ENCODE data around the gene AMBN.

The AMBN gene

GRCh38 chr4:70613306-70614183 is 21.5 kb downstream of the AMBN start:
- Histone ChIP-seq H3K27ac (no peak overlapping the region), H3K27me3 (no peaks in the 10 kb centered on the region), H3K4me1 (peaks cover 0 to 9% (median 0%) of the 10 kb centered on the region in 4 donors), H3K4me3 (peak overlapping the region; percentile 13 to 43), H3K36me3 (no peaks in the 10 kb centered on the region), H3K9me3 (no peaks in the 10 kb centered on the region)
- intact Hi-C loops (cut with DNase I; ENCODE audit: low total_unique reads): no loop called here
- no peak for DNase-seq
- no peak for TF ChIP-seq CTCF (IDR thresholded peaks at IDR 0.05)

- Histone ChIP-seq H3K27ac (no peak overlapping the region), H3K36me3 (no peaks in the 10 kb centered on the region), H3K27me3 (no peaks in the 10 kb centered on the region), H3K9me3 (no peaks in the 10 kb centered on the region), H3K4me1 (peaks cover 0 to 9% (median 0%) of the 10 kb centered on the region in 4 donors), H3K4me3 (peak overlapping the region; percentile 13 to 43)
- no peak for DNase-seq
- TF ChIP-seq CTCF (IDR thresholded peaks at IDR 0.05): no peak
- intact Hi-C loops (cut with DNase I; ENCODE audit: low total_unique reads): no loop called here
These were observed 22.1 kb downstream of the AMBN start for GRCh38 chr4:70614184-70614555.

- Histone ChIP-seq H3K4me1 (peaks cover 0 to 4% (median 0%) of the 10 kb centered on the region in 4 donors), H3K27me3 (no peaks in the 10 kb centered on the region), H3K4me3 (no peak overlapping the region), H3K36me3 (no peaks in the 10 kb centered on the region), H3K27ac (no peak overlapping the region), H3K9me3 (no peaks in the 10 kb centered on the region)
- intact Hi-C loops (cut with DNase I; ENCODE audit: low total_unique reads): no loop called here
- no peak for DNase-seq
- TF ChIP-seq CTCF (IDR thresholded peaks at IDR 0.05): no peak
These were observed 27.2 kb downstream of the AMBN start for GRCh38 chr4:70619288-70619687.

GRCh38 chr4:70619778-70620177 is 27.7 kb downstream of the AMBN start:
- no peak for DNase-seq
- Histone ChIP-seq H3K9me3 (no peaks in the 10 kb centered on the region), H3K4me3 (no peak overlapping the region), H3K27ac (no peak overlapping the region), H3K36me3 (no peaks in the 10 kb centered on the region), H3K27me3 (no peaks in the 10 kb centered on the region), H3K4me1 (no peaks in the 10 kb centered on the region)
- intact Hi-C loops (cut with DNase I; ENCODE audit: low total_unique reads): no loop called here
- no peak for TF ChIP-seq CTCF (IDR thresholded peaks at IDR 0.05)

- Histone ChIP-seq H3K27me3 (no peaks in the 10 kb centered on the region), H3K4me3 (no peak overlapping the region), H3K4me1 (no peaks in the 10 kb centered on the region), H3K27ac (no peak overlapping the region), H3K9me3 (no peaks in the 10 kb centered on the region), H3K36me3 (no peaks in the 10 kb centered on the region)
- TF ChIP-seq CTCF (IDR thresholded peaks at IDR 0.05): no peak
- no peak for DNase-seq
- intact Hi-C loops (cut with DNase I; ENCODE audit: low total_unique reads): no loop called here
These were observed 31.3 kb downstream of the AMBN start for GRCh38 chr4:70623323-70623722.

Data from tibial artery (tissue), 4 donors.